ENCODE results near the gene GRIA4.

GRIA4 gene

DNA sequence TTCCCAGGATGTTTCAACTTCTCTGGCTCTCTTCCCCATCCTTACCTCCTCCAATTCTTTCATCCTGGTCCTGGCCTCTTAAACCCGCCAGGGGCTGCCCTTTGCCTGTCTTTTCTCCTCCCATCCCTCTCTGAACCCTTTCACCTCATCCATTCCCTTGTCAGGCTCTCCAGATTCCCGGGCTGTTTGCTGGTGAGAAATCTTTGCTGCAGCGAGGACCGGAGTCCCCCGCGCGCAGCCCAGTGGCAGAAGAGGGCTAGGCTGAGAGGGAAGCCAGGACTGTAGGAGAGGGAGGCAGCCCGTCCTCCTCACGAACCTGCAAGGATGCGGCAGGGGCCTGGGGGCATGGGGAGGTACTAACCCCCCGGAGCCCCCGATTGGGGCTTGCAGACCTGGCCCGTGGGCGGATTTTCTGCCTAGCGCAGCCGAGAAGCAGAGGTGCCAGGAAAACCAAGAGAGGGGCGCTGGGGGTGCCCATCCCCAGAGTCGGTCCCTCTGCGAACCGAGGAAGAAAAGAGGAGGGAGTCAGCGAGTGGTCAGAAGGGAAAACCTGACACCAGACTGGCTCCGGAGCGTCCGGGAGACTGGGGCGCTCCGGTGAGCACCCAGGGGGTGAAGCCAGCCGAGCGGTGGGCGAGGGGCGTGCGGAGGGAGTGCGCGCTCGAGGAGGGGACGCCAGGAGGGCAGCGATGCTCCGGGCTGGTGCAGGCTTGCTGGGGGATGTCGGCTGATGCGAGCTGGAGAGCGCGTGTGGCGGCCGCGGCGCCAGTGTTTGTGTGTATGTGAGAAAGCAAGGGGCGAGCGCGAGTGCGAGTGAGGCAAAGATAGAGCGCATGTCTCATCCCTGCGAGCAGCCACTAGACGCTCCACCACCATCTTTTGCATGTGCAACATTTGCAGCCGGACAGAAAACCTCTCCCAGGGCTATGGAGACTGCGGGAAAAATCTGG is at the start of gene GRIA4:
Gene GRIA4, plus strand, starts transcription at position 242 of the 950 bp plus-strand sequence. CDS start 925 bp downstream, outside the sequence.
- no peaks in the 10 kb centered on the region for H3F3A ChIP-seq (ENCODE audit: low read depth)
- H3K9ac ChIP-seq (ENCODE audit: low read depth, low read length, poor library complexity, severe bottlenecking): no peak within 1 kb of the TSS
- no peaks in the 10 kb centered on the region for H3K9me3 ChIP-seq (ENCODE audit: insufficient read depth, low read depth, low read length)
- H3K36me3 ChIP-seq (ENCODE audit: insufficient read depth, low read length): no peaks in the 10 kb centered on the region
- TF ChIP-seq CTCF (conservative IDR thresholded peaks at IDR 0.05; ENCODE audit: low read length) (no peak), EZH2phosphoT487 (IDR thresholded peaks at IDR 0.05; ENCODE audit: borderline replicate concordance) (no peak)
- H3K4me1 ChIP-seq (ENCODE audit: insufficient read depth, low read length, poor library complexity, severe bottlenecking): no peaks in the 10 kb centered on the region
- H3K4me3 ChIP-seq (ENCODE audit: low read length, poor library complexity, severe bottlenecking): no peak within 1 kb of the TSS
- H2AFZ ChIP-seq (ENCODE audit: low read length): no peak within 1 kb of the TSS; the same call in 1 of the 2 replicates
- H3K9me2 ChIP-seq (replicated peaks; ENCODE audit: low read depth, low read length): no peaks in the 10 kb centered on the region
- no peaks in the 10 kb centered on the region for H3K79me2 ChIP-seq (ENCODE audit: insufficient read depth, low read length)
- H3K4me2 ChIP-seq (ENCODE audit: low read depth, low read length, poor library complexity, severe bottlenecking): no peak within 1 kb of the TSS
- H3K27me3 ChIP-seq (ENCODE audit: insufficient read depth, low read length, poor library complexity, severe bottlenecking): no peaks in the 10 kb centered on the region
- H4K20me1 ChIP-seq (ENCODE audit: insufficient read depth, low read length, poor library complexity, severe bottlenecking): no peaks in the 10 kb centered on the region

- Histone ChIP-seq H3K27me3 (ENCODE audit: insufficient read depth, low read length, poor library complexity, severe bottlenecking) (no peaks in the 10 kb centered on the region), H3K36me3 (ENCODE audit: insufficient read depth, low read length) (no peaks in the 10 kb centered on the region), H2AFZ (ENCODE audit: low read length) (no peak overlapping the region), H3K9me3 (ENCODE audit: insufficient read depth, low read depth, low read length) (no peaks in the 10 kb centered on the region), H3K4me3 (ENCODE audit: low read length, poor library complexity, severe bottlenecking) (no peak overlapping the region), H4K20me1 (ENCODE audit: insufficient read depth, low read length, poor library complexity, severe bottlenecking) (no peaks in the 10 kb centered on the region), H3F3A (ENCODE audit: low read depth) (no peaks in the 10 kb centered on the region), H3K9me2 (replicated peaks; ENCODE audit: low read depth, low read length) (no peaks in the 10 kb centered on the region), H3K9ac (ENCODE audit: low read depth, low read length, poor library complexity, severe bottlenecking) (no peak overlapping the region), H3K79me2 (ENCODE audit: insufficient read depth, low read length) (no peaks in the 10 kb centered on the region), H3K4me1 (ENCODE audit: insufficient read depth, low read length, poor library complexity, severe bottlenecking) (no peaks in the 10 kb centered on the region), H3K4me2 (ENCODE audit: low read depth, low read length, poor library complexity, severe bottlenecking) (no peak overlapping the region)
- no peak for TF ChIP-seq EZH2phosphoT487 (IDR thresholded peaks at IDR 0.05; ENCODE audit: borderline replicate concordance)
- TF ChIP-seq CTCF (conservative IDR thresholded peaks at IDR 0.05; ENCODE audit: low read length): no peak
Measured at GRCh38 chr11:105573091-105573490, 36.8 kb upstream of the GRIA4 start.

GRCh38 chr11:105574974-105575373 is 34.9 kb upstream of the GRIA4 start:
- H3K79me2 ChIP-seq (ENCODE audit: insufficient read depth, low read length): no peaks in the 10 kb centered on the region
- no peaks in the 10 kb centered on the region for H3K9me2 ChIP-seq (replicated peaks; ENCODE audit: low read depth, low read length)

More at GRCh38 chr11:105574974-105575373, 34.9 kb upstream of the GRIA4 start:
- Histone ChIP-seq H2AFZ (ENCODE audit: low read length) (no peak overlapping the region), H3F3A (ENCODE audit: low read depth) (no peaks in the 10 kb centered on the region), H3K4me3 (ENCODE audit: low read length, poor library complexity, severe bottlenecking) (no peak overlapping the region), H3K9ac (ENCODE audit: low read depth, low read length, poor library complexity, severe bottlenecking) (no peak overlapping the region), H3K36me3 (ENCODE audit: insufficient read depth, low read length) (no peaks in the 10 kb centered on the region), H3K4me2 (ENCODE audit: low read depth, low read length, poor library complexity, severe bottlenecking) (no peak overlapping the region), H4K20me1 (ENCODE audit: insufficient read depth, low read length, poor library complexity, severe bottlenecking) (no peaks in the 10 kb centered on the region), H3K4me1 (ENCODE audit: insufficient read depth, low read length, poor library complexity, severe bottlenecking) (no peaks in the 10 kb centered on the region), H3K9me3 (ENCODE audit: insufficient read depth, low read depth, low read length) (no peaks in the 10 kb centered on the region), H3K27me3 (ENCODE audit: insufficient read depth, low read length, poor library complexity, severe bottlenecking) (no peaks in the 10 kb centered on the region)
- TF ChIP-seq CTCF (conservative IDR thresholded peaks at IDR 0.05; ENCODE audit: low read length): no peak

Data from Loucy (cell line).